Tibial artery (tissue), 4 donors: ENCODE data around the gene DCTN2.

Experiments used
- DNase-seq, 2 donors: peaks; one replicate each; pipeline ENCODE4 v3.0.0-alpha.2; 2019
- H3K27ac ChIP-seq, 2 donors: fragments of 200-600 bp; sonication (generic) in 1 of 2; 1 replicate in 1 of 2; 2 replicates in 1 of 2; pipeline ENCODE4 v1.5.1; 2018 to 2019; ENCODE audit warnings: mild to moderate bottlenecking in 1 of 2
- H3K27me3 ChIP-seq, 2 donors: fragments of 200-600 bp; sonication (generic) in 1 of 2; one replicate each; pipeline versions ENCODE4 v1.5.1 to v1.6.0; 2016 to 2019
- H3K36me3 ChIP-seq, 3 donors: fragments of 200-600 bp; sonication (generic) in 2 of 3; one replicate each; pipeline ENCODE4 v1.5.1; 2016 to 2019; ENCODE audit warnings: mild to moderate bottlenecking in 2 of 3
- H3K4me1 ChIP-seq, 4 donors: fragments of 200-600 bp; sonication (generic) in 2 of 4; 1 replicate in 3 of 4; 2 replicates in 1 of 4; pipeline ENCODE4 v1.5.1; 2016 to 2019
- H3K4me3 ChIP-seq, 2 donors: fragments of 200-600 bp; sonication (generic) in 1 of 2; 1 replicate in 1 of 2; 2 replicates in 1 of 2; pipeline ENCODE4 v1.5.1; 2018 to 2019; ENCODE audit warnings: mild to moderate bottlenecking in 2 of 2
- H3K9me3 ChIP-seq, 3 donors: fragments of 200-600 bp; sonication (generic) in 1 of 3; one replicate each; pipeline ENCODE4 v1.5.1; 2016 to 2019
- CTCF ChIP-seq, 2 experiments: fragments of 200-600 bp in 1 of 2; fragments of 450-650 bp in 1 of 2; IDR thresholded peaks; one replicate each; pipeline ENCODE4 v1.5.1; 2017 to 2019; ENCODE audit warnings: antibody characterized with exemption in 2 of 2, mild to moderate bottlenecking in 1 of 2, moderate library complexity in 1 of 2
- intact Hi-C: fragments of 100-400 bp; cut with DNase I; formaldehyde crosslinking; loops from one replicate; pipeline ENCODE4 v1.15.0; 2023; ENCODE audit warnings: low total_unique reads

The DCTN2 gene

GRCh38 chr12:57523706-57524614 is 23.0 kb downstream of the DCTN2 start:
- Histone ChIP-seq H3K27me3 (no peaks in the 10 kb centered on the region), H3K9me3 (no peaks in the 10 kb centered on the region), H3K4me1 (peaks cover 0 to 53% (median 47%) of the 10 kb centered on the region in 4 donors), H3K4me3 (peak overlapping the region; percentile 62 to 87), H3K27ac (peak overlapping the region; percentile 95 to 100), H3K36me3 (peaks cover 41 to 52% (median 49%) of the 10 kb centered on the region in 3 donors)
- intact Hi-C loops = loop anchor here (10.0 kb wide), 1 partner anchor 91 kb away; the partner anchor contains the start of gene ARHGEF25
- DNase-seq = no peak
- TF ChIP-seq CTCF (IDR thresholded peaks at IDR 0.05) = no peak

GRCh38 chr12:57522887-57523705 is 23.9 kb downstream of the DCTN2 start:
- intact Hi-C loops = loop anchor here (10.0 kb wide), 1 partner anchor 92 kb away; the partner anchor contains the start of gene ARHGEF25
- peak overlapping the region; percentile 62 to 87 for H3K4me3 ChIP-seq
- no peaks in the 10 kb centered on the region for H3K27me3 ChIP-seq
- H3K9me3 ChIP-seq = no peaks in the 10 kb centered on the region
- DNase-seq = peak; percentile 67 to 85
- H3K4me1 ChIP-seq = peaks cover 4 to 62% (median 56%) of the 10 kb centered on the region in 4 donors
- H3K27ac ChIP-seq = peak overlapping the region; percentile 95 to 100
- H3K36me3 ChIP-seq = peaks cover 32 to 44% (median 41%) of the 10 kb centered on the region in 3 donors
- TF ChIP-seq CTCF (IDR thresholded peaks at IDR 0.05) = no peak

- Histone ChIP-seq H3K27ac (peak within 1 kb of the TSS; percentile 95 to 100), H3K27me3 (no peaks in the 10 kb centered on the region), H3K9me3 (no peaks in the 10 kb centered on the region), H3K4me3 (peak within 1 kb of the TSS; percentile 62 to 87), H3K4me1 (peaks cover 4 to 71% (median 64%) of the 10 kb centered on the region in 4 donors), H3K36me3 (peaks cover 26 to 43% (median 37%) of the 10 kb centered on the region in 3 donors)
- peak; percentile 90 to 97 for DNase-seq
- TF ChIP-seq CTCF (IDR thresholded peaks at IDR 0.05) = no peak
- intact Hi-C loops = loop anchor here (10.0 kb wide), 1 partner anchor 93 kb away; the partner anchor contains the start of gene ARHGEF25
These were observed 24.7 kb downstream of the DCTN2 start, which contains the start of gene MBD6 for GRCh38 chr12:57522011-57522886. Gene MBD6 (plus strand): TSS chr12:57522824. CDS start chr12:57524304, 1,480 bp downstream.

GRCh38 chr12:57521525-57522010 is 25.4 kb downstream of the DCTN2 start:
- Histone ChIP-seq H3K9me3 (no peaks in the 10 kb centered on the region), H3K4me3 (peak overlapping the region; percentile 62 to 87), H3K4me1 (peaks cover 4 to 72% (median 68%) of the 10 kb centered on the region in 4 donors), H3K36me3 (peaks cover 26 to 43% (median 37%) of the 10 kb centered on the region in 3 donors), H3K27ac (peak overlapping the region; percentile 95 to 100), H3K27me3 (no peaks in the 10 kb centered on the region)
- intact Hi-C loops = loop anchor here (10.0 kb wide), 1 partner anchor 93 kb away; the partner anchor contains the start of gene ARHGEF25
- no peak for TF ChIP-seq CTCF (IDR thresholded peaks at IDR 0.05)
- DNase-seq = peak; percentile 50 to 76
